Panc1 (cell line): ENCODE data around the gene ST6GALNAC1.

Experiments
- CTCF ChIP-seq: fragments of 450-650 bp; IDR thresholded peaks from 2 replicates; pipeline ENCODE4 v1.5.1; 2017; ENCODE audit warnings: mild to moderate bottlenecking
- POLR2AphosphoS5 ChIP-seq: IDR thresholded peaks from 2 replicates; pipeline ENCODE4 v1.6.1; 2012; ENCODE audit warnings: mild to moderate bottlenecking, low read depth, low read length, moderate library complexity
- REST ChIP-seq, 2 experiments: IDR thresholded peaks; 2 replicates each; pipeline ENCODE4 v1.6.1; 2011 to 2012; ENCODE audit warnings: low read depth in 2 of 2, control low read depth in 1 of 2, low read length in 1 of 2, mild to moderate bottlenecking in 1 of 2, moderate library complexity in 1 of 2; ENCODE audit not compliant: insufficient read depth in 1 of 2
- SIN3A ChIP-seq: IDR thresholded peaks from 2 replicates; pipeline ENCODE4 v1.6.1; 2012; ENCODE audit warnings: low read depth, mild to moderate bottlenecking, low read length, moderate library complexity, borderline replicate concordance; ENCODE audit not compliant: insufficient read depth
- TCF7L2 ChIP-seq: IDR thresholded peaks from 2 replicates; pipeline ENCODE4 v1.6.1; 2011; ENCODE audit warnings: mild to moderate bottlenecking, low read depth, low read length, inconsistent platforms

DNA sequence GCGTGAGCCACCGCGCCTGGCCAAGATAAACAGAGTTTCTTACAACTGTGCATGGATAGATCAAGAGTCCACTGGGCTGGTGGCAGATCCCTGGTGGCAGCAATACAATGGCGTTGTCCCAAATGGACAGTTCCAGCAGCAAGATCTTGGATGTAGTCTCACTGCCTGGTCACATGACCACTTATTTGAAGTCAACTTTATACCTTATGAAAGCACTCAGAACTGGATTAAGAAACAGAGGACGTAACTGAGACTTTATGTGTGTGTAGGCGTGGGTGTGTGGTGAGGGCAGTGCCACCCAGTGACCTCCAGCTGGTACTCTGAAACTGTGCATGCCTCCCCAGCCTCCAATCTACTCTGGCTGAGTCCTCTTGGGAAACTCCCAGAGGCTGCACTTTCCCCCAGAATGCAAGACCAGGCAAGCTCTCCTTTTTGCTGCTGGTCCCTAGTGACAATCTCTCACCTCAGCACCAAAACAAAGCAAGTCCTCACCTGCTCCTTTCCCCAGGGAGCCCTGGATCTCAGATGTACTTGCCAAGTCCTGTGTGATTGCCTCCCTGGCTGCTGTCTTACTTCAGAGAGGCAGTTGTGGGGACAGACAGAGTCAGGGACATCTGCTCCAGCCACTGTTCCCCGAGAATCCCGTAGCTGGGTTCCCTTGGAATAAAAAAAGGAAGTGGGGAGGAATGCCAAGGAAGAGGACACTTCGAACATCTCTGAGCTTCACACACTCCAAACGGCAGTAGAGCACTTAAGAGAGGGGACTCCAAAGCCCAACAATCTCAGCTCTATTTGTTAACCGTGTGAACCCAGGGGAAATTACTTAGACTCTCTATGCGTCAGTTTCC lies 46.2 kb downstream of the ST6GALNAC1 start:
- TF ChIP-seq CTCF = no peak
- no peak for TF ChIP-seq POLR2AphosphoS5
- no peak for TF ChIP-seq REST (IDR thresholded peaks at IDR 0.05; ENCODE audit: insufficient read depth in 1 of 2, low read depth in 2 of 2, low read length in 1 of 2)
- TF ChIP-seq TCF7L2 = no peak
- TF ChIP-seq SIN3A = no peak
